GM19455 (cell line): ENCODE data around the gene LZIC.

ENCODE experiments used
- ATAC-seq: cut with Tn5 transposase; IDR thresholded peaks from one replicate; pipeline ENCODE4 v1.9.1; 2021; ENCODE audit not compliant: unreplicated experiment

Gene LZIC

DNA sequence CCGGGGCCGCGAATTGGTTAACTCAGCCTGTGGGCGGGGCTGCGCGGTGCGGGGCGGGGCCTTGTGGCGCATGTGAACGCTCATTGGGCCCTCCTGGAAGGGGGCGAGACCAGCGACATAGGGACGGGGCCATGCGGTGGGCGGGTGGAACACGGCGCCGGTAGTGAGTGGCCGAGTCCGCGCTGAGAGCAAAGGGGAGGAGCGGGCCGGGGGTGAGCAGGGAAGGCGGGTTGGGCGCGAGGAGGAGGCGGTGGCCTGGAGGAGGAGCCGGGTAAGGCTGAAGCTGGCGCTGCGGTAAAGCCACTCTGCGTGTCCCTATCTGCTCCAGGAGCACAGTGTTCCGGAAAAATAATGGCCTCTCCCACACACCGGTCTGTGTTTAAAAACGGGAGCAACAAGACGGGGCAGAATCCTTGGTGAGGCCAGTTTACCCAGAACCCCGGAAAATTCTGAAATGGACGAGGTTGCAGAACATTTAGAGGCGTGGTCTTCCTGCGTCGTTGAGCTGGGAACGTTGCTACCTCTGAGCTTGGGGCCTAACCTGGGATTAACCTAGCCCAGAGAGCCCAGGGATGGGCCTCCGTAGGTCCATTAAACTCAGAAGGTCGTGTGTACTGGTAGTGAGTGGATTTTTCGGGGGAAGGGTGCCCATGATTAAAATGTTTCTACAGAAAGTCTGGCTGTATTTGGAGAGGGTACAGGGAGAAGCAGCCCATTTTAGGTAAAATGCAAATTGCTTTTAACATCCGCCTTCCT, 32.6 kb downstream of the LZIC start:
- ATAC-seq, result peak; percentile 95

DNA sequence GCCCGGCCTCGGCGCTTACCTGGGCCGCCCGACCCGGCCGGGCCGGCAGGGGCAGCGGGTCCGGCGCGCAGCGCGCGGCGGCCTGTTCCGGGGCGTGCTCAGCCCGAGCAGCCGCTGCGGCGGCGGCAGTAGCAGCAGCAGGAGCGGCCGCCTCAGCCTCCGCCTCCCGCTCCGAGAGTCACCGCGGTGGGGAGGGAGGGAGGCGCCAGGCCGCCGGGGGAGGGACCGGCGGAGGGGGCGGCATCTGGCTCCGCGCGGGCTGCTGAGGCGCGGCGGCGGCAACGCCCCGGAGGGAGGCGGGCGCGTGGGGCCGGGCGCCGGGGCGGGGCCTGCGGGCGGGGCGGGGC, 33.1 kb downstream of the LZIC start, which contains the start of gene CTNNBIP1:
CTNNBIP1 (minus strand) TSS at position 194 of the 347 bp plus-strand sequence. CDS start 38,205 bp downstream, outside the sequence.
- ATAC-seq, result peak; percentile 71

DNA sequence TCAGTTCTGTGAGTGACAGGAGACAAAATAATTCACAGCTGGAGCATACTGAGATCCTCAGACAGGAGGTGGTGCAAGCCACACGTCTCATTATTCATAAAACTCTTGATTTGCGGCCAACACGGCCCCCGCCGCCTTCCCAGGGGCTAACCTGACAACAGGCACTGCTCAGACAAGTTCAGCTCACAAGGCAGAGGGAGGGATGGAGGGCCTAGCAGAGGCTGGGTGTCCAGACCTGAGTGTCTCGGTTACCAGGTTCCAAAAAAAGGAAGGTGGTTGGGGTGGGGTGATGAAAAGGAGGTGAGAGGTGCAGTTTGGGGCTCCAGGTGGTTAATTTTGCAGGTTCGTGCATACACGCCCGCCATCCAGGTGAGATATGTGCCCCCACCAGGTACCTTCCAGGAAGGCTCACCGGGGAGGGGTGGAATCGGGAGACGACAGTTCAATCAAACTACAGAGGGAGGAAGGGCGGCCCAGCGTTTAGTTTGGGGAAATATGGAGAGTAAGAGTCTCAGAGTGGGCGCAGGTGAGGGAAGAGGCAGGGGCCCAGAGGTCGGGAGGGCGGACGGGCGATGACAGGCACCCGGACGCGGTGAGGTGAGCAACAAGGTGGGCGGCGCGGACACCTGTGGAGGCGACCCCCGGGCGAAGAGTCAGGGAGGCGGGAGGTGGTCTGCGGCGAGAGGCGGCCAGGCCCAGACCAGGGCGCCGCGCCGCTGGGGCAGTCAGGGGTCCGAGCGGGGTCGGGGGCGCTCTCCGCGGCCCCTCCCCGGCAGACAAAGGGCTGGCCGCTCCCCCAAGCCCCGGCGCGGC, 33.8 kb downstream of the LZIC start:
- ATAC-seq, result peak; percentile 5

DNA sequence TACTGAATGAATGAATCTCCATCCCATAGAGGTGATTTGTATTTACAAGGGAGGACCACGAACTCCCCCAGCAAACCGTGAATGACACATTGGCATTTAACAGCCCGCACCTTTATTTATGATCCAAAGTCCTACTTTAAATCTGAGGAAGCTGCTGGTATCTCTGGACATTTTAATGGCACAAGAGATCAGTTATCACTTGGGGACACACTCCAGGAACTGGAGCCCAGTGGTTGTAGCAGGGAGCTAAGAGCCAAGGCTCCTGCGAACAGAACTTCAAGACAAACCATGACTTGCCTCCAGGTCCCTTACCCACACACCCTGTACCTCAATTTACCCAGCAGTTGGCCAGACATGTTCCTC, 34.3 kb downstream of the LZIC start:
- ATAC-seq, result no peak

DNA sequence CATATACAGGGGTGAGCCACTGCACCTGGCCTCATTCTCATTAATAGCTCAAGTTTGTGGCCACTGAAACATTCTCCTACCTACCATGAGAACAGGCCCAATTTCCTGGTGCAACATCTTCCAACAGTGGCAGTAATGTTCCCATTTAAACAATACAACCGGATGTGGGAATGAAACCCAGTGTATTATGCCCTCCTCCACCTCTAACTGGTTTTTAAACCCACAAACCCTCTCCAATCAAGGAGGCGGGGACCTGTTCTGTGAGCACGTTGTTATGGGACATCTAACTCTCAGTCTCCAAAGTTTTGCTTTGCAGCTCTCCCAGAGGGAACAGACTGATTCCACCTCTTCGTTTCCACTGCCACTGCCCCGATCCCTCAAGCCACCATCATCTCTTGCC, 35.8 kb downstream of the LZIC start:
- no peak for ATAC-seq

DNA sequence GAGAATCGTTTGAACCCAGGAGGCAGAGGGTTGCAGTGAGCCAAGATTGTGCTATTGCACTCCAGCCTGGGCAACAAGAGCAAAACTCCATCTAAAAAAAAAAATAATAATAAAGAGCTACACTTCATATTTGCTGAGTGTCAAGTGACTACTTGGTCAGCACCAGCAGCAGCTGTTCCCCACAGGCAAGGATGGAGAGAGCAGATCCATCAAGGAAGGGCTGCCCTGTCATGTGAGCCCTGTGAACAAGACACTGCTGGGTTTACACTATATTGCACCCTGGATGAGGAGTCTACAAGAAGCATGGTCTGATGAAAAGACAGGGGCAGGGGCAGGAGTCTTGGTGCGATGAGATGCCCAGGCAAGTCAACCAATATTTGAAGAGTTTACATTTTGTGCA, 36.7 kb downstream of the LZIC start:
- no peak for ATAC-seq

DNA sequence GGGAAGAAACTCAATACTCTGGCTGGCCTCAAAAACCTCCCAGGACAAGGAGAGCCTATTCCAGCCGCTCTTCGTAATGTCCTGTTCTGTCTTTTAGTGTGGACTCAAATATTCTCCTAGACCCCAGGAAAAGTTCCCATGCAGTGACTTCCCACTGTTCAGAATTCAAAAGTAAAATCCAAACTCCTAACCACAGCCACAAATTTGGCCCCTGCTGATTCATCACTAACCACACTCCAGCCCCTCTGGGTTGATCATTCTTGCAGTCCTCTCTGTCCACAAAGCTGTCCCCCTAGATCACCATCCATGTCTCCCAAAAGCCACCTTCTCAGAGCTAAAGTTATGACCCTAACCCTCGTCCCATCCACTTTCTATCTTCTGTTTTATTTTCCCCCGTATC, 38.2 kb downstream of the LZIC start:
- ATAC-seq, result no peak

DNA sequence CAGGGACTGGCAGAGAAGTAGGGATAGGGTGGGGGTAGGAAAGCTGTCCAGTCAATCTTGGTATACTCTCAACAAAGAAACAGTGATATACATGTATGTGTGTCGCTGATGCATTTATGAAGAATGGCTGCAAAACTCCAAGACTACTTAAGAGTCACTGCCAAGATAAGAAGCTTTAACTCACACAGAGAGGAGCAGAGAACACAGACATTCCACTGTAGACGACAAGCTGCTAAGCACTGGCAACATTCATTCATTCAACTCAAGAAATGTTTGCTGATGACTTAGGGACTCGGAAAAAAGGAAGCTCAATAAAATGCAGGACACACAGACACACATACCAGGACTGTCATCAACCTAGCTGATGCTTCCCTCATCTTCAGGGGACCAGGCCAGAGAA, 38.6 kb downstream of the LZIC start:
- ATAC-seq, result no peak

DNA sequence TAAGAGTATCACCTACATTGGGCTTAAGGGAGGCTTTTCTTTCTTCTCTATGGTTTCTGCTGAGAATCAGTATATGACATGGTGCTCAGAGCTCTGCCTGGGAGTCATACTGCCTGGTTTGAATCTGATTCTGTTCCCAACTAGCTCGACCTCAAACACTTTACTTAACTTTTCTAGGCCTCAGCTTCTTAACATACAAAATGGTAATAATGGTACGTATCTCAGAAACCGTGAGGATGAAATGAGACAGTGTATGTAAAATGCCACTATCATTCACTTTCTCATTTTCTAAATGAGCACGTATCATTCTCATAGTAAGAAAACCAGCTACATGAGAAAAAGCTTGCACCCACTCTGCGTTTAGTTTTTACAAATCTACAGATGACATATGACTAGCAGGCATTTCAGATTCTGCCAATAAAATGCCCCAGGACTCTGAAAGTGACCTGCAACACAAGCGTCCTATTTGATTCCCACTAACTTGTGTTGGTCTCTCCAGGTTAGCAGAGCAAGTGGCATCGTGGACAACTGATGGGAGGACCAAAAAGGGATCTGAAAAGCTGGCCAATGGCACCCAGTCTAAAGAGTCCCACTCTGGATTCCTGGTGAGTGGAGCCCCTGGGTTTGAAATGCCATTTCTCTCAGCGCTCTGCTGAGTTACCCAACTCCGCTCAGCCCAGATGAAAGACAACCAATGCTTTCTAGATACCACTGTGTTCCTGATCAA, 39.2 kb downstream of the LZIC start:
- no peak for ATAC-seq

DNA sequence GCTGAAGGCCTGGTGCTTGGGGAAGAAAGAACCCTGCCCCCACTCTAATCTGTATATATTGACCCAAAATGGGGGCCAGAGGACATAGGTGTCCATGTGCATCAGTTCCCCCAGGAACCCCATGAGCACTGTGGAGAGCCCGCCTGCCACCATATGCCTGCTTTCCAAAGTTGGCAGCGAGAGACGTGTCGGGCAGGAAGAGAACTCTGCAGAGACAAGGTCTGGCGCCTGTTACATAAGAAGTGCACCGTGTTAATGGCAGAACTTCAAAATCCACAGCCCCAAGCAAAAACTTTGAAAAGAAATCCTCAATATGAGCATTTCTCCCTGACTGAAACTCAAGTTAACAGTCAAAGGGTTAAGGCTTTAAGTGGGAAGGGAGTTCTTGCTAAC, 41.1 kb downstream of the LZIC start:
- no peak for ATAC-seq

DNA sequence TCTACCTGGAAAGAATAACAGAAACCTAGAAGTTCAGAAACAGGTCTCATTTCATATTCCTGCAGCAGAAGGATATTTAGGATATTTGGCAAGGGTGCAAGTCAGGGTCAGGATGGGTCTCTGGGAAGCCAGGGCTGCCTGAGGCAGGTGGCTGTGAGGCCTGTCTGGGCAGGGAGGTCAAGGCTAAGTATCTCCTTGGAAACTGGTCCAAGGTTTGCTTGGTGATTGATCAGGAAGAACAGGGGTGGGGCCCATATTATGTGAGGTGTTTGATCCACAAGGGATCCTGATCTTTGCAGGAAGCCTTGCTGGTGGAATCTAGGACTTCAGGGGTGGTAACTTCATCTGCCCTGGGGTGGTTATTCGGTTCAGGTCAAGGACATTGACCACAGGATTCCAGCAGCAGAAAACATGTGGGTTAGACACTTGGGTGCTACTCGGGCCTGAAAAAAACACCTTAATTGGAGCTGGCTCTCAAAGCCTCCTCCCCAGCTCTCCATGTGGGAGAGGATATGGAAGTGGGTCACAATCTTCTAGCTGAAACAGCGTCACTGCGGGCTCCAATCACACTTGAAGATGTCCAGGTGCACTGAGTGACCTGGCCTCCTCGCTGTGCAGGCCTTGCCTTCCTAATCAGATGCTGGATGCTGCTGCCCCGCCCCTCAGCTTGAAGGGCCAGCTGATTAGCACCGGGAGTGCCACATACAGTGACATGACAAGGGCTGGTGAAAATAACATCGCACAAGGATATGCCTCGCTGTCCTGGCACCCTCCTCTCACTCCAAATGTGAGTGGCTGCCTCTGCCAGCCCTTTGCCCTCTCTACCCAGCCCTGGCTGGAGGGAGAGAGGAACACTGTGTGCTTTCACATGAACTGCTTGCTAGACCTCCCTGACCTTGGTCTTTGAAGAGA, 41.8 kb downstream of the LZIC start:
- no peak for ATAC-seq

DNA sequence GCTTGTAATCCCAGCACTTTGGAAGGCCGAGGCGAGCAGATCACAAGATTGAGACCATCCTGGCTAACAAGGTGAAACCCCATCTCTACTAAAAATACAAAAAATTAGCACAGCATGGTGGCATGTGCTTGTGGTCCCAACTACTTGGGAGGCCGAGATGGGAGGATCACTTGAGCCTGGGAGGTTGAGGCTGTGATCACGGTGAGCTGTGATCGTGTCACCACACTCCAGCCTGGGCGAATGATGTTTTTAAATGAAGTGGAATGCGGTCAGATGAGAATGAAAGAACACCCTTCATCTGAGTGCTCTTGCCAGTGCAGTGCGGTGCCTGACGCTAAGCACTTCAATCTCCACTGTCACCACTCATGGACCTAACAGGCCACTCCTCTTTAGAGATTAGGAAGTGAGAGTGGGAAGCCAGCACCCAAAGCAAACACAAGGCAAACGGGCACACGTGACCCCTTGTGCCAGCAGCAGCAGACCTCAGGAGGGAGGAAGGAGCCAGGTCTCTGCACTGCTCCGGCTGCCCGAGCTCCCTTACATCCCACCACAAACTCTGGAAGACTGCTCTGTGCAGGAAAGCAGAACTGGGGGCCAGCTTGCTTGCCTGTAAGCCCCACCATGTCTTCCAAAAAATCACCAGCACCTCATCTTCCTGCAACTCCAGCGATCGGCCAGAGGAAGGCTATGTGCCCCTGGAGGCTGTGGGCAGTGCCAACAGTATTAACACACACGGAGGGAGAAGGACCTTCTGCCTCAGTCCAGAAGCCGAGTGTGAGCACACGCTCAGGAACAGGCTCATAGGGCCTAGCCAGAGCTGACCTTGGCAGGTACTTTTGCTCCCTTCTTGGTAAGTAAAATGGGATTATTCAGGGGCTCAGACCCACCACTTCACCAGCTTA, 42.8 kb downstream of the LZIC start:
- ATAC-seq, result no peak

DNA sequence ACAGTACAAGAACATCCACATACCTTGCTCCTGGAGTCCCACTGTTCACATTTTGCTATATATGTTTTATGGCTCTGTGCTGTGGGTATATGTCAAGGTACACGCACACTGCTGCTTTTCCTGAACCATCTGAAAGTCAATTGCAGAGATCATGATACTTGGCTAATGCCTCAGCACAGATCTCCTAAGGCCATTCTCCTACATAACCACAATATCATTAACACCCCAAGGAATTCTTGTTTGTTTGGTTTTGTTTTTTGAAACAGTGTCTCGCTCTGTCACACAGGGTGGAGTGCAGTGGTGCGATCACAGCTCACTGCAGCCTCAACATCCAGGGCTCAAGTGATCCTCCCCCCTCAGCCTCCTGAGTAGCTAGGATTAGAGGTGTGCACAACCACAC, 49.1 kb downstream of the LZIC start:
- no peak for ATAC-seq

DNA sequence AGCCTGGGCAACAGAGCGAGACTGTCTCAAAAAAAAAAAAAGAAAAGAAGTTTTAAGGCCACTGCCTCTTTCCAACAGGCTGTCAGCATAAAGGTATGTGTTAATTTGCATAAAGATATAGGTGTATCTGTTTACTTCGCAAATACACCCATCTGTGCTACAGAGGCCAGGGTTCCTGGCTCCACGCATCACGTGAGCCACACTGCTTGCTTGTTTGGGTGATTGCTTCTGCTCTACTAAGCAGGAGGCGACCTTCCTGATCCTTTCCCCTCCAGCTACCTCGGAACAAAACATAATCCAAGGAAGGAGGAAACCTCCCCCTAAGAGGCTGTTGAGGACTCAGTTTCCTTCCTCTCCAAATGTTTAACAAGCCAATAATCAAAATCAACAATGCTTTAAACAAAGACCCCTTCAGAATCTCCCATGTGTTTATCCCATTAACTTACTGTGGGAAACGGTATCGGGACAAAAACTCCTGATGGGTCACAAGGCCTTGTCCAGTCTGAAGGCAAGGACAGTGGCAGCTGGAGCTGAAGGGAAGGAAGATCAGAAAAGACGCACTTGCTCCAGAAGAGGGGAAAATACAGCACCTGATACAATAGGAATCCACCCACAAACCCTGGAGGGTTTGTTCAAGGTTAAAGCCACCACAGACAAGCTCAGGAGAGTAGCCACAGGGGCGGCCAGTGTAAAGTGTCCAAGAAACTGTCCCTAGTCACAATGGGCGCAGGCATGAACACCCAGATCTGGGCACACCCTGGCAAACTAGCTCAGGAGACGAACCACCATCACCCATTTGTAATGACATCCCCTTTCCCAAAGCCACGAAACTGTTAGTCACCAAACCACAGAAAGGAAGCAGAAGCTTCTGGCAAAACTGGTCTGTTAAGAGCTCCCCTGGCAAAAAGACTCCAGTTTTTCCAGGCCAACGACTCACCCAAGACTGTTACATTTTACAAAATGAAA, 50.3 kb downstream of the LZIC start:
- ATAC-seq, result no peak

DNA sequence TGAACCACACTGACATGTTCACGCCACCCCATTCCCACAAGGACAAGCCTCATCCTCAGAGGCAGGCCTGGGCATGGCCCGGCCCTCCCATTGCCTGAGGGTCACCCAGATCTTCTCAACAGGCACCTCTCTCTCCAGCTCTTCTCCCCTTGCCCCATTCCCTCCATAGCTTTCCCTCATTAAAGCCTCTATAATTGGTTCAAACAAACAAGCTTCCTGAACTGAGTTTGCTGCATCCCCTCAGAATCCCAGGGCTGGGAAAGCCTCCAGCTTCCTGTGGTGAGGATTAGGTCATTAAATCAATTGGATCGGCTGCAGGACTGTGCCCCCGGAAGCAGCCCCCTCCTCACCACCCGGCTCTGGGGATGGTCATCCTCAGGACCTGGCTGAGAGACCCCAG, 52.0 kb downstream of the LZIC start:
- no peak for ATAC-seq

DNA sequence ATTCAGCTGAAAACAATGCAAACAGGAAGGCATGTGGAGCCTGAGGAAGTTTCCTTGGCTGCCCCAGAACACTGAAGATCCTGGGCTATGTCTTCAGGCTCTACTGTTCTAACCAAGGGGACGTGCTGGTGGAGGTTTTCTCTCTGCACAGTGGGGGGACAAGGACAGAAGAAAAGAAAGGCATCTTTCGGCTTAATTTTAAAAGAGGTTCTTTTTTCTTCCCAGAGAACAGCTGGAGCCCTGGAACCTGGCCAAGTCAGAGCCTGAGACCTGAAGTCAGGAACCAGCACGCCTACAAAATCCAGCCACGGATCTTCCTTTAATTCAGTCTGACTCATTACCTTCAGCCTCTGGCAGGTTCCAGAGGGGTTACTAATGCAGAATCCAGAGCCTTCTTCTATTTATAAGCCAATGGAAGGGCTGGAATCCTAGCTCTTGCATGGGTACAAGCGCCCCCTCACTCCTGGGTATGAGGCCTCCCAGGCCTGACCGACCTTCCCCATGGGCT, 52.9 kb downstream of the LZIC start:
- no peak for ATAC-seq

DNA sequence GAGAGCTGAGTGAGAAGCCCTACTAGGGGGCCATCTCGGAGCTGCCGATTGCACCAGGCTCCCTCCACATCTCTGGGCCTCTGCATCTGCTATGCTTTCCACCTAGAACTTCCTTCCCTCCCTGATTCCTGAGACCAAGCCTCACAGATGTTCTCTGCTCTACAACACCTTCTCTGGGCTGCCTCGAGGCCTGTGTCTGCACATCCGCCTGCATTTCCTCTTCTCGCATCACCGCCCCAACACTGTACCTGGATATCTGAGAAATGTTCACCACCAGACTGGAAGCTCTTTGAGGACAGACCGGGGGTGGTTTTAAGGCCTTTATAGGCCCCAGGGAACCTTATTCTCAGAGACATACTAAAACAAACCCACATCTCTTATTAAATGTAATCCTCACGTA, 53.8 kb downstream of the LZIC start:
- no peak for ATAC-seq

DNA sequence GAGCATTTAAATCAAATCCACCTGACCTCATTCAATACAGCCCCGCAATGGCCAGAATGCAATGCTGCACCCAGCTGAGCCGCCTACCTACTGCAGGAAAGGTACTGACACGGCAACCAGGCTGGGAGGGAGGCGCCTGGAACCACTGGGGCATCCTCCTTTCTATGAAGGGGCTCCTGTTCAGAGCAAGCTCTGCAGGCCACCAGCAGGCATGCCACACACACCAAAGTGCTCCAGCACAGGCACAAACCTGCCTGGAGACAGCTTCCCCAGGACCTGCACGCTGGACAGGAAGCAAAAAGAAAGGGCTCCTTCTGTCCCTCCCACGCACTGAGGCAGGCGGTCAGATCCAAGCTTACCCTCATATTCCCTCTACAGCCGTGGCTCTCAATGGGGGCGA, 54.3 kb downstream of the LZIC start:
- no peak for ATAC-seq

DNA sequence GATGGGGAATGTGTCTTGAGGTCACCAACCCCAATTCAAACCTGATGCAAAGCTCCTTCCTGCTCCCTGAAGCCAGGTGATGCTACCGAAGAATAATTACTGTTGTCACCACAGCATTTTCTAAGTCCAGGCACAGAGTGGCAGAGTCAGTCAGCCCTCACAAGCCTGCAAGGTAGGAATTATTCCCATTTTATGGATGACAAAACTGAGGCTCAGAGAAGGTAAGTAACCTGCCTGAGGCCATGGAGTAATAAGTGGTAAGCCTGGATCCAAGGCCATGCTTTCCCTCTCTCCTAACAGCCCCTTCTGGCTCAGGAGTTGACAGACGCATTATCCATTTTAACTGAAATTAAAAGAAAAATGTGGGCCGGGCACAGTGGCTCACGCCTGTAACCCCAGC, 56.1 kb downstream of the LZIC start:
- ATAC-seq, result no peak
